ENCODE measurements around the gene AGO4. TPM values are rescaled to one million over a fixed set of nuclear protein-coding genes. Genes with fewer than 3 reads are reported as not detected.
"Not testable (repeated sequence)": the region's sequence is repeated elsewhere in the genome, so short reads cannot be mapped to it uniquely, and the experiment has no call there.

AGO4 gene
- total RNA-seq, 1 donor = 13.5 TPM

- DNase-seq (ENCODE audit: low read depth) = no peak
- no peak overlapping the region for H3K4me3 ChIP-seq (ENCODE audit: low read depth, low read length)
- no peak for TF ChIP-seq CTCF (IDR thresholded peaks at IDR 0.05; ENCODE audit: insufficient read depth, low read length)
Observed at GRCh38 chr1:35863881-35864625, 56.2 kb downstream of the AGO4 start.

GRCh38 chr1:35864813-35865212, 57.0 kb downstream of the AGO4 start:
- DNase-seq (ENCODE audit: low read depth) = no peak
- no peak for TF ChIP-seq CTCF (IDR thresholded peaks at IDR 0.05; ENCODE audit: insufficient read depth, low read length)
- no peak overlapping the region for H3K4me3 ChIP-seq (ENCODE audit: low read depth, low read length)

GRCh38 chr1:35866991-35867390, 59.2 kb downstream of the AGO4 start:
- DNase-seq (ENCODE audit: low read depth) = no peak
- H3K4me3 ChIP-seq (ENCODE audit: low read depth, low read length) = no peak overlapping the region
- TF ChIP-seq CTCF (IDR thresholded peaks at IDR 0.05; ENCODE audit: insufficient read depth, low read length) = no peak

GRCh38 chr1:35869245-35869950, 61.6 kb downstream of the AGO4 start:
- H3K4me3 ChIP-seq (ENCODE audit: low read depth, low read length); DNase-seq (ENCODE audit: low read depth): not testable (repeated sequence)

- H3K4me3 ChIP-seq (ENCODE audit: low read depth, low read length) = no peak overlapping the region
- TF ChIP-seq CTCF (IDR thresholded peaks at IDR 0.05; ENCODE audit: insufficient read depth, low read length) = no peak
- DNase-seq (ENCODE audit: low read depth) = no peak
Observed at GRCh38 chr1:35870651-35871309, 63.0 kb downstream of the AGO4 start.

GRCh38 chr1:35873243-35873750, 65.5 kb downstream of the AGO4 start:
- H3K4me3 ChIP-seq (ENCODE audit: low read depth, low read length) = no peak overlapping the region
- DNase-seq (ENCODE audit: low read depth) = no peak
- TF ChIP-seq CTCF (IDR thresholded peaks at IDR 0.05; ENCODE audit: insufficient read depth, low read length) = no peak

GRCh38 chr1:35874115-35874514, 66.3 kb downstream of the AGO4 start:
- DNase-seq (ENCODE audit: low read depth); H3K4me3 ChIP-seq (ENCODE audit: low read depth, low read length): not testable (repeated sequence)
